DND-41 (cell line): ENCODE results near the gene MACF1.
"Not testable (repeated sequence)": the region's sequence is repeated elsewhere in the genome, so short reads cannot be mapped to it uniquely, and the experiment has no call there.

Experiments used
- CTCF ChIP-seq: IDR thresholded peaks from 2 replicates; pipeline ENCODE4 v1.5.1; 2012; ENCODE audit warnings: borderline replicate concordance, low read length, moderate library complexity, mild to moderate bottlenecking; ENCODE audit not compliant: poor library complexity, severe bottlenecking; ENCODE audit errors: extremely low read depth
- EZH2 ChIP-seq: IDR thresholded peaks from 3 replicates; pipeline ENCODE4 v1.6.1; 2012; ENCODE audit warnings: borderline replicate concordance, low read depth, mild to moderate bottlenecking, moderate library complexity, low read length, inconsistent platforms; ENCODE audit not compliant: severe bottlenecking

- TF ChIP-seq CTCF, EZH2: not testable (repeated sequence)
Measured at GRCh38 chr1:39493043-39493810, 288.7 kb downstream of the MACF1 start.
